GM21723 (cell line): Measurements from ENCODE around the gene KRTAP10-3.
"Not testable (repeated sequence)": the region's sequence is repeated elsewhere in the genome, so short reads cannot be mapped to it uniquely, and the experiment has no call there.

ENCODE experiments used
- ATAC-seq: cut with Tn5 transposase; IDR thresholded peaks from one replicate; pipeline ENCODE4 v1.9.1; 2021; ENCODE audit warnings: mild to moderate bottlenecking, moderate library complexity; ENCODE audit not compliant: unreplicated experiment

KRTAP10-3 gene

GRCh38 chr21:44558695-44559094, at the start of gene KRTAP10-3:
Gene KRTAP10-3 (minus strand): TSS chr21:44558795. CDS start chr21:44558715, 80 bp downstream.
- ATAC-seq, result no peak

- no peak for ATAC-seq
Measured at GRCh38 chr21:44606495-44606894, 47.9 kb upstream of the KRTAP10-3 start.

- ATAC-seq, result no peak
Measured at GRCh38 chr21:44603911-44604310, 45.3 kb upstream of the KRTAP10-3 start.

GRCh38 chr21:44603109-44603875, 44.7 kb upstream of the KRTAP10-3 start:
- no peak for ATAC-seq

- ATAC-seq, result no peak
Measured at GRCh38 chr21:44602463-44602850, 43.9 kb upstream of the KRTAP10-3 start.

GRCh38 chr21:44601596-44602462, 43.2 kb upstream of the KRTAP10-3 start:
- ATAC-seq, result no peak

GRCh38 chr21:44601091-44601490, 42.5 kb upstream of the KRTAP10-3 start:
- not testable (repeated sequence) for ATAC-seq

- ATAC-seq, result not testable (repeated sequence)
Measured at GRCh38 chr21:44600118-44600978, 41.8 kb upstream of the KRTAP10-3 start, which contains the start of gene KRTAP10-7. Gene KRTAP10-7 (plus strand): TSS chr21:44600597. CDS start chr21:44600622, 25 bp downstream.

GRCh38 chr21:44599264-44600029, 40.9 kb upstream of the KRTAP10-3 start:
- no peak for ATAC-seq

- ATAC-seq, result no peak
Measured at GRCh38 chr21:44598061-44598460, 39.5 kb upstream of the KRTAP10-3 start.

GRCh38 chr21:44596068-44596725, 37.6 kb upstream of the KRTAP10-3 start:
- ATAC-seq, result no peak

GRCh38 chr21:44595524-44595923, 36.9 kb upstream of the KRTAP10-3 start:
- ATAC-seq, result no peak

- no peak for ATAC-seq
Measured at GRCh38 chr21:44594406-44594916, 35.9 kb upstream of the KRTAP10-3 start.

GRCh38 chr21:44593598-44594405, 35.2 kb upstream of the KRTAP10-3 start:
- no peak for ATAC-seq

GRCh38 chr21:44592446-44593311, 34.1 kb upstream of the KRTAP10-3 start, which contains the start of gene KRTAP10-6:
Gene KRTAP10-6 (minus strand): TSS chr21:44592505. CDS start chr21:44592484, 21 bp downstream.
- ATAC-seq, result no peak

- ATAC-seq, result not testable (repeated sequence)
Measured at GRCh38 chr21:44591801-44592130, 33.2 kb upstream of the KRTAP10-3 start.
